ENCODE data around the gene RFX2.
"Not testable (repeated sequence)": the region's sequence is repeated elsewhere in the genome, so short reads cannot be mapped to it uniquely, and the experiment has no call there.

The RFX2 gene

DNA sequence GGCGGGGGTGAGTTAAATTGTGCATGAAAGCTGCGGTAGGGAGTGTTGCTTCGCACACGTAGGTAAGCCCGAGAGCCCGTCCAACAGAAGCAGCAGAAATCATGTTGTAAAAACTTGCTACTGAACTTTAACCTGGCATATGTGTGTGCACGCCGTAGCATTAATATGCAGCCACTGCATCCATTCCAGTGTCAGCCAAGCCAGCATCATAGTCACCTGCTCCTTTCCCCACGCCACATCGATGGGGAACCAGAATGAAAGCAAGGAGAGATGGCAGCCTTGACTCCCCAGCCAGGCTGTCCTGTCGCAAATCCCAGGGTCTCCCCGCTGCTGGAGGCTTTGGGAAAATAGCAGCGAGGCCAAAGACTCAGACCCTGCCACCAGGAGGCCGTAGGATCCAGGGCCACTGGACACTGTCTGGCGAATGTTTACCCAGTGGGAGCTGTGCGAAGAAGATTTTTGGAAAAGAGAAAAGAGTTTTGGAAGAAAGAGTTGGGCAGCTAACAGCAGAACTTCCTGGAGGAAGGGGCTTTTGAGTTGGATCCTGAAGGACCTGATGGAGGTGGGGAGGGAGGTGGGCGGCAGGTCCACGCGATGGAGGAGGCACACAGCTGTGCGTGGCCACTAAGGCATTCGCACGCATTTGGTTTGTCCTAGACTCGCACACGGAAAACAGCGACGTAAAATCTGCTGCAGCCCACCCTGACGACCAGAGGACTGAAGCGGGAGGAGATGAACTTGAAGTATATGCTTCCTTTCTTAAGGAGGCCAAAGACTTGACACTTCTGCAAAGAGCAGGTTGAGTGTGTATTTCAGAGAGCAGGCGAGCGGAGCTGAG is 83.7 kb downstream of the RFX2 start:
- no peak for DNase-seq
- Histone ChIP-seq H3K27me3 (replicated peaks; ENCODE audit: control insufficient read depth, insufficient read depth, low read length, poor library complexity, severe bottlenecking) (no peaks in the 10 kb centered on the region), H3K9me3 (ENCODE audit: control insufficient read depth, low read length) (no peaks in the 10 kb centered on the region), H3K27ac (ENCODE audit: insufficient read depth, low read length, poor library complexity, severe bottlenecking) (no peak overlapping the region), H3K4me1 (ENCODE audit: control insufficient read depth, insufficient read depth, low read length, poor library complexity, severe bottlenecking) (no peaks in the 10 kb centered on the region), H3K4me3 (ENCODE audit: insufficient read depth, low read depth, low read length, poor library complexity, severe bottlenecking) (no peak overlapping the region), H3K36me3 (ENCODE audit: control insufficient read depth, insufficient read depth, low read length) (no peaks in the 10 kb centered on the region)

DNA sequence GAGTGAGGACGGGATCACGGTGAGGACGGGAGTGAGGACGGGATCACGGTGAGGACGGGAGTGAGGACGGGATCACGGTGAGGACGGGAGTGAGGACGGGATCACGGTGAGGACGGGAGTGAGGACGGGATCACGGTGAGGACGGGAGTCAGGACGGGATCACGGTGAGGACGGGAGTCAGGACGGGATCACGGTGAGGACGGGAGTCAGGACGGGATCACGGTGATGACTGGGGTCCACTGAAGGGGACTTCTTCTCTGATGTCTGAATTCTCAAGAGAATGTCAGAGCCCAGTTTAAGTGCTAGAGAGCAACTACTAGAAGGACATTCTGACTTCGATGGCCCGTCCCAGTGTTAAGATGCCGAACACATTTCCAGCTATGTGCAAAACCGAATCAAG is 85.5 kb downstream of the RFX2 start:
- not testable (repeated sequence) for H3K27ac ChIP-seq (ENCODE audit: insufficient read depth, low read length, poor library complexity, severe bottlenecking); H3K9me3 ChIP-seq (ENCODE audit: control insufficient read depth, low read length); H3K27me3 ChIP-seq (replicated peaks; ENCODE audit: control insufficient read depth, insufficient read depth, low read length, poor library complexity, severe bottlenecking); H3K4me1 ChIP-seq (ENCODE audit: control insufficient read depth, insufficient read depth, low read length, poor library complexity, severe bottlenecking); DNase-seq; H3K36me3 ChIP-seq (ENCODE audit: control insufficient read depth, insufficient read depth, low read length); H3K4me3 ChIP-seq (ENCODE audit: insufficient read depth, low read depth, low read length, poor library complexity, severe bottlenecking)

DNA sequence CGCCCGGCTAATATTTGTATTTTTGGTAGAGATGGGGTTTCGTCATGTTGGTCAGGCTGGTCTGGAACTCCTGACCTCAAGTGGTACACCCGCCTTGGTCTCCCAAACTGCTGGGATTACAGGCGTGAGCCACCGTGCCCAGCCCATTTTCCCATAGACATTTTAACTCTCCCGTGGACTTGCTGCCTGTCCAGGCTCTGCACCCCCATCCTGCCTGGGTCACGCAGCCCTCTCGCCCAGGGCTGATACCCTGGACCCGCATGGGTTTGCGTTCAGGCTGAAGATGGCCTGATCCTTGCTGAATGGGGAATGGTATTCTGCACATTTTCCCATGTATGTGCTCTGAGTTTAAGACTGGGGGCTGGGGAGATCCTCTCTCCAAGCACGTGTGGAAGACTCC is 86.4 kb downstream of the RFX2 start:
- Histone ChIP-seq H3K4me1 (ENCODE audit: control insufficient read depth, insufficient read depth, low read length, poor library complexity, severe bottlenecking) (no peaks in the 10 kb centered on the region), H3K4me3 (ENCODE audit: insufficient read depth, low read depth, low read length, poor library complexity, severe bottlenecking) (no peak overlapping the region), H3K36me3 (ENCODE audit: control insufficient read depth, insufficient read depth, low read length) (no peaks in the 10 kb centered on the region), H3K27ac (ENCODE audit: insufficient read depth, low read length, poor library complexity, severe bottlenecking) (no peak overlapping the region), H3K9me3 (ENCODE audit: control insufficient read depth, low read length) (no peaks in the 10 kb centered on the region), H3K27me3 (replicated peaks; ENCODE audit: control insufficient read depth, insufficient read depth, low read length, poor library complexity, severe bottlenecking) (no peaks in the 10 kb centered on the region)
- DNase-seq = no peak

DNA sequence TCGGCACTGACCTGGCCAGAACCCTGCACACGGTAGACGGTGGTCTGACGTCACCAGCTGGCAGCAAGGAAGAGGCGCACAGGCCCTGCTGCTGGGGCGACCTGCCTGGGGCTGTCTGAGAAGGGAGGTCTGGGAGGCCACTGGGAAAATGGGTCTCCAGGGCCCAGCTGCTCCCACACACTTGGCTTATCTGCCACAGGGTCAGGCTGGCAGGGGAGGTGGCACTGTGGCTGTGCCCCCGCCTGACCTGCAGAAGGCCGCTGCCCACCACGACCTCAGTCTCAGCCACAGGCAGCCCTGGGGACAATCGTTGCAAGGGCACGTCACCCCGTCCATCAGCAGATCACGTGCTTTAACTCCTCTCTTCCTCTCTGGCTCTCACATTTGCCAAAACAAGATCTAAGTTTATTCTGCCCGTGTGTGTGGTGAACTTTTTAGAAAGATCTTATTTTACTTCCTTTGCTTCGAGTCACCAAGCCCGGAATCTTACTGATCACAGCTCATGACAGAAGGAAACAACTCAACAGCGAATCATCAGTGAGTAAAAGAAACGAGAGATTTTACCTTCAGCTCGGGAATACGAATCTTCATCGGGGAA is 87.1 kb downstream of the RFX2 start:
- Histone ChIP-seq H3K4me3 (ENCODE audit: insufficient read depth, low read depth, low read length, poor library complexity, severe bottlenecking) (no peak overlapping the region), H3K27me3 (replicated peaks; ENCODE audit: control insufficient read depth, insufficient read depth, low read length, poor library complexity, severe bottlenecking) (no peaks in the 10 kb centered on the region), H3K9me3 (ENCODE audit: control insufficient read depth, low read length) (no peaks in the 10 kb centered on the region), H3K27ac (ENCODE audit: insufficient read depth, low read length, poor library complexity, severe bottlenecking) (no peak overlapping the region), H3K36me3 (ENCODE audit: control insufficient read depth, insufficient read depth, low read length) (no peaks in the 10 kb centered on the region), H3K4me1 (ENCODE audit: control insufficient read depth, insufficient read depth, low read length, poor library complexity, severe bottlenecking) (no peaks in the 10 kb centered on the region)
- DNase-seq = no peak

DNA sequence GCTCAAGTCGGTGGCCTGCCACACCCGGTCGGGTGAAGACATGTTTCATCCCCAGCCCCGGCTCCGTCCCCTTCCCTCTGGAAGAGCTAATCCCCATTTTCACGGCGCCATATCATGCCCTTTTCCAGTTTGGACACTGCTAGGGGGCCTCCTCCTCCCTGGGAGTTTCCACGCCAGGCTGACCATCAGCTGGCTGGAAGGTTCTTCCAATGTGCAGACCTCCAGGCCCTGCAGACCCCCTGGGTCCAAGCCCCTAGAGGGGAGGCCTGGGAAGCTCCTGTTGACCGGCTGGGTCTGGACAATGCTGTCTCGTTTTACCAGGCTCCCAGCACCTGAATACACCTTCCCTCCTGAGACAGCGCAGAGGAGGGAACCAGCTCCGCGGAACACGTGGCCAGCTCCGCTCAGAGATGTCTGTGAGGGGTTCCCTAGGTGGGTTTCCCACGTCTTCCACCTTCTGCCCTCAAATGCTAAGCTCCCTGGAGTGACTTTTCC is 87.7 kb downstream of the RFX2 start:
- DNase-seq = no peak
- H3K27me3 ChIP-seq (replicated peaks; ENCODE audit: control insufficient read depth, insufficient read depth, low read length, poor library complexity, severe bottlenecking) = no peaks in the 10 kb centered on the region
- H3K27ac ChIP-seq (ENCODE audit: insufficient read depth, low read length, poor library complexity, severe bottlenecking) = no peak overlapping the region
- no peaks in the 10 kb centered on the region for H3K4me1 ChIP-seq (ENCODE audit: control insufficient read depth, insufficient read depth, low read length, poor library complexity, severe bottlenecking)
- no peaks in the 10 kb centered on the region for H3K36me3 ChIP-seq (ENCODE audit: control insufficient read depth, insufficient read depth, low read length)
- H3K4me3 ChIP-seq (ENCODE audit: insufficient read depth, low read depth, low read length, poor library complexity, severe bottlenecking) = no peak overlapping the region
- H3K9me3 ChIP-seq (ENCODE audit: control insufficient read depth, low read length) = no peaks in the 10 kb centered on the region

DNA sequence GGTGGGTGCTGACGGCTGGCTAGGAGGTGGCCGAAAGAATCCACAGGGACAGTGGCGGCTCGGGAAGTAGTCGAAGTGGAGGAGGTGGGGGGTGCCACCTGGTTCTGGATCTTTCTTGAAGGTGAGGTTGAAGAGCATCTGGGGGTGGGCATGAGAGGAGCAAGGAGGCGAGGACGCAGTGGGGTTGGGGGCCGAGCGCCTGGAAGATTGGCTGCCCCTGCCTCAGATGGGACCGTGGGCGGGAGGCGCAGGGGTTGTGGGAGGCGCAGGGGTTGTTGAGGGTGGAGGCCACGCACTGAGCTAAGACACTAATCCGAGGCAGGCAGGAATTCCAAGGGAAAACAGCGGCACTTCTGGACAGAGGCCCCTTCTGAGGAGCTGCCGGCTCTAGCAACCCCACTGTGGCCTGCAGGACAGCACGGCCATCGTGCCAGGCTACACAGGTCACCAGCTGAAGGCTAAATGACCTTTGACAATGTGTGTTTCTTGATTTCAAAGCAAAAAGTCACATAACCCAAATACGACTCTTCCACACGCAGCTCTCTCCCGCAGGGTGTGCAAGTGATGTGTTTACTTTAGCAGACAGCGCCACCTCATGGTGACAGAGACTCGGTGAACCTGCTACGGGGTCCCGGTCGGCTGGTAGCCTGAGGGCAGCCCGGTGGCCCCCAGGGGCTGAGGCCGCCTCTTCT is 88.3 kb downstream of the RFX2 start:
- no peaks in the 10 kb centered on the region for H3K27me3 ChIP-seq (replicated peaks; ENCODE audit: control insufficient read depth, insufficient read depth, low read length, poor library complexity, severe bottlenecking)
- H3K9me3 ChIP-seq (ENCODE audit: control insufficient read depth, low read length) = no peaks in the 10 kb centered on the region
- no peak overlapping the region for H3K4me3 ChIP-seq (ENCODE audit: insufficient read depth, low read depth, low read length, poor library complexity, severe bottlenecking)
- no peaks in the 10 kb centered on the region for H3K36me3 ChIP-seq (ENCODE audit: control insufficient read depth, insufficient read depth, low read length)
- H3K27ac ChIP-seq (ENCODE audit: insufficient read depth, low read length, poor library complexity, severe bottlenecking) = no peak overlapping the region
- DNase-seq = peak; percentile 41 to 63 (median 44)
- no peaks in the 10 kb centered on the region for H3K4me1 ChIP-seq (ENCODE audit: control insufficient read depth, insufficient read depth, low read length, poor library complexity, severe bottlenecking)

DNA sequence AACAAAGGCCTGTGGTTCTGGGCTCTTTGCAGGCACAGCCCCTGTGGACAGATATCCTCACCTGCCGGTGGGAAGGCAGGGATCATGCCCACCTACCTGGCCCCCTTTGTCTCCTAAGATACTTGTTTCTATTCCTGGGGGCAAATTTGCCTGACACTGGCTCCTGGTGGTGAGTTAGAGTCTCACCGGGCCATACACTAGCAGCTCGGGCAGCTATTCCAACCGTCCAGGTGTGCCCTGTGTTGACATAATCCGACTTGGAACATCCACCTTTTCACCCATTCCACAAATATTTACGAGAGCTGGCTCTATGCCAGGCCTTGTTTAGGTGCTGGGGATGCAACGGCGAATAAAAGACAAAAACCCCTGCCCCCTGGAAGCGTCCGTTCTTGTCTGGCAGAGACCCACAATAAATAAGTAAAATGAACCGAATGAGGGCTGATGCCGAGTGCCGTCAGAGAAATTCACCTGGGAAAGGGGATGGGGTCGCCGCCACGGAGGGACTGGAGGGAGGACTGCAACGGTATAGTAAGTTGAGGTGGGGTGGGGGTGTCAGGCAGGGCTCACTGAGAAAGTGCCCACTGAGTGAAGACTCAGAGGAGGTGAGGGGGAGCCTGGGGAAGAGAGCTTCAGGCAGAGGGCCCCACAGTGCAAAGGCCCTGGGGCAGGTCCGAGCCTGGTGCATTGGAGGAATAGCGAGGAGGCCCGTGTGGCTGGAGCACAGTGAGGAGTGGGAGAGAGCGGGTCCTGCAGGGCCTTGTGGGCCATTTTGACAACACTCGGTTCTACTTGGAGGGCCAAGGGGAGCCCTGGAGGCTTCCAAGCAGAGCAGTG is 89.1 kb downstream of the RFX2 start:
- H3K4me3 ChIP-seq (ENCODE audit: insufficient read depth, low read depth, low read length, poor library complexity, severe bottlenecking) = no peak overlapping the region
- no peaks in the 10 kb centered on the region for H3K4me1 ChIP-seq (ENCODE audit: control insufficient read depth, insufficient read depth, low read length, poor library complexity, severe bottlenecking)
- no peaks in the 10 kb centered on the region for H3K36me3 ChIP-seq (ENCODE audit: control insufficient read depth, insufficient read depth, low read length)
- H3K27me3 ChIP-seq (replicated peaks; ENCODE audit: control insufficient read depth, insufficient read depth, low read length, poor library complexity, severe bottlenecking) = no peaks in the 10 kb centered on the region
- H3K9me3 ChIP-seq (ENCODE audit: control insufficient read depth, low read length) = no peaks in the 10 kb centered on the region
- no peak for DNase-seq
- no peak overlapping the region for H3K27ac ChIP-seq (ENCODE audit: insufficient read depth, low read length, poor library complexity, severe bottlenecking)

DNA sequence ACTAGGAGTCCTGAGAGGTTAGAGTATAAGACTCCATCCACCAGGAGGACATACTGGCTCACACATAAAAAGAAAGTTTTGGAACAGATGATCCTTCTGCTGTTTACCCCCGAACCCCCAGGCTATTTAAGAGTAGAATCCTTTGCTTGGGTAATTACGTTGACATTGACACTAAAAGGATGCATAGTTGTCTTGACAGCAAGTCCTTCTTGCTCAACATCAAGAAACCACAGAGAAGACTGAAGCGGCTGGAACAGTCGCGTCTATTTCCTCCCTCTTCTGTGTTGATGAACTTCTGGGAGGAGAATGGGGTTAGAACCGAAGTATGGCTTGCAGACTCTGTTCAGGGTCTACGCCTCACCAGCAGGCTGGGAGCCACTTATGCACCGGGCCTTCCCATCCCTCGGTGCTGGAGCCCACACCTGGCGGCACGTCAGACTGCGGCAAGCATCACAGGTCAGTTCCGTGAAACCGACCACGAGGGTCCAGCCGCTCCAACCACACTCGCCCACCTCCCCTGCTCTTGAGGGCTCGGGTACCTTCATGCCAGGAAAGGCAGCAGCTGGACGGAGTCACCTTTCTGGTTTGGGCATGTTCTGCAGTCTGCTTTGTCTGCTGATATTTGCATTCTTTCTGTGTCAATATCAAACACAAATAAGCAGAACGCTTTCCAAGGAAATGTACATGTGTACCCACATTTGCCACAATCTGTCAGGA is 90.0 kb downstream of the RFX2 start:
- no peaks in the 10 kb centered on the region for H3K4me1 ChIP-seq (ENCODE audit: control insufficient read depth, insufficient read depth, low read length, poor library complexity, severe bottlenecking)
- H3K27me3 ChIP-seq (replicated peaks; ENCODE audit: control insufficient read depth, insufficient read depth, low read length, poor library complexity, severe bottlenecking) = no peaks in the 10 kb centered on the region
- no peak for DNase-seq
- H3K9me3 ChIP-seq (ENCODE audit: control insufficient read depth, low read length) = no peaks in the 10 kb centered on the region
- H3K36me3 ChIP-seq (ENCODE audit: control insufficient read depth, insufficient read depth, low read length) = no peaks in the 10 kb centered on the region
- no peak overlapping the region for H3K4me3 ChIP-seq (ENCODE audit: insufficient read depth, low read depth, low read length, poor library complexity, severe bottlenecking)
- no peak overlapping the region for H3K27ac ChIP-seq (ENCODE audit: insufficient read depth, low read length, poor library complexity, severe bottlenecking)

DNA sequence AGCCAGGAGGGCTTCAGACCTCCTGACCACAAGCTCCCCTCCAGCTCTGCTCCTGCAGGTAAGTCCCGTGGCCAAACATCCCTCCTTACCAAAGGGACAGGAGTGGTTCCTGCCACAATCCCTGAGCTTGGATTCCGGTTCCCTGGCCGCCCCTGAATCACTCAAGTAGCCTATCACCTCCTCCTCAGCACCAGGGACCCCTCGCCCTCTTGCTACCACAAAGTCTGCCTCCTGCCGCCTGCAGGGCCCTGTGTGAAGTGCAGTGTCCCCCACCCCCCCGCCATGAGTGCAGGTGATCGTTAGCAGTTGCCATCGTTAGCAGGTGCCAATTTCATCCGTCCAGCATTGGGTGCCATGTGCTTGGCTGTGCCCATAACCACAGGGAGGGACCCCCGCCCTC is 91.5 kb downstream of the RFX2 start:
- Histone ChIP-seq H3K4me1 (ENCODE audit: control insufficient read depth, insufficient read depth, low read length, poor library complexity, severe bottlenecking) (no peaks in the 10 kb centered on the region), H3K36me3 (ENCODE audit: control insufficient read depth, insufficient read depth, low read length) (no peaks in the 10 kb centered on the region), H3K27me3 (replicated peaks; ENCODE audit: control insufficient read depth, insufficient read depth, low read length, poor library complexity, severe bottlenecking) (no peaks in the 10 kb centered on the region), H3K9me3 (ENCODE audit: control insufficient read depth, low read length) (no peaks in the 10 kb centered on the region), H3K27ac (ENCODE audit: insufficient read depth, low read length, poor library complexity, severe bottlenecking) (no peak overlapping the region), H3K4me3 (ENCODE audit: insufficient read depth, low read depth, low read length, poor library complexity, severe bottlenecking) (no peak overlapping the region)
- no peak for DNase-seq

All from effector memory CD4-positive, alpha-beta T cell (primary cell).